Dermis microvascular lymphatic vessel endothelial cell (primary cell): ENCODE data around the gene NHEJ1. TPM values are rescaled to one million over a fixed set of nuclear protein-coding genes. Genes with fewer than 3 reads are reported as not detected.

ENCODE experiments used
- DNase-seq, 2 donors: peaks; one replicate each; pipeline versions ENCODE4 v3.0.0 to v3.0.0-alpha.2; 2010; ENCODE audit warnings: low read depth in 2 of 2
- total RNA-seq: library from RNA; depleted of rRNA; stranded (reverse); fragments of >200 nt; gene quantifications from 2 replicates; pipeline ENCODE4 v1.2.1, GENCODE V29; 2014

NHEJ1 gene
- total RNA-seq, 1 donor from 2014 or later, result 13.7 TPM

DNA sequence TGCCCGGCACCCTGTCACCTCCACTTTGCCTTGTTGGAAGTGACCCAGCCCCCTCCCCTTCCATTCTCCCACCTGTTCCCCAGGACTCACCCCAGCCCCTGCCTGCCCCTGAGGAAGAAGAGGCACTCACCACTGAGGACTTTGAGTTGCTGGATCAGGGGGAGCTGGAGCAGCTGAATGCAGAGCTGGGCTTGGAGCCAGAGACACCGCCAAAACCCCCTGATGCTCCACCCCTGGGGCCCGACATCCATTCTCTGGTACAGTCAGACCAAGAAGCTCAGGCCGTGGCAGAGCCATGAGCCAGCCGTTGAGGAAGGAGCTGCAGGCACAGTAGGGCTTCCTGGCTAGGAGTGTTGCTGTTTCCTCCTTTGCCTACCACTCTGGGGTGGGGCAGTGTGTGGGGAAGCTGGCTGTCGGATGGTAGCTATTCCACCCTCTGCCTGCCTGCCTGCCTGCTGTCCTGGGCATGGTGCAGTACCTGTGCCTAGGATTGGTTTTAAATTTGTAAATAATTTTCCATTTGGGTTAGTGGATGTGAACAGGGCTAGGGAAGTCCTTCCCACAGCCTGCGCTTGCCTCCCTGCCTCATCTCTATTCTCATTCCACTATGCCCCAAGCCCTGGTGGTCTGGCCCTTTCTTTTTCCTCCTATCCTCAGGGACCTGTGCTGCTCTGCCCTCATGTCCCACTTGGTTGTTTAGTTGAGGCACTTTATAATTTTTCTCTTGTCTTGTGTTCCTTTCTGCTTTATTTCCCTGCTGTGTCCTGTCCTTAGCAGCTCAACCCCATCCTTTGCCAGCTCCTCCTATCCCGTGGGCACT lies 21.9 kb upstream of the NHEJ1 start:
- DNase-seq, result no peak

DNA sequence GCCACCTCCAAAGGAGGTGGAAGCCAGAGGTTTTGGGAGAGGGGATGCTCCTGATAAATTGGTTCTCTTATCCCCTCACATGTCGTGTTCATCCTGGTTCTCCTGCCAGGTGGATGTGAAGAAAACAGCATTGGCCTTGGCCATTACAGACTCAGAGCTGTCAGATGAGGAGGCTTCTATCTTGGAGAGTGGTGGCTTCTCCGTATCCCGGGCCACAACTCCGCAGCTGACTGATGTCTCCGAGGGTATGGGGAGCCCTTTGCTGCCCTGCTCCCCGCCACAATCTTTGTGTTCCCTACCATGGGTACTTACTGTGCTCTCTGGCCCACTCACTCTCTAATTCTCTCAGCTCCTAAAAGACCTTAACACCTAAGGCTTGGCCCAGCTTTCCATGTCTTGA lies 20.9 kb upstream of the NHEJ1 start:
- no peak for DNase-seq

- DNase-seq, result no peak
Measured at GRCh38 chr2:219180961-219181360, 20.3 kb upstream of the NHEJ1 start.

GRCh38 chr2:219179601-219180465 lies 19.2 kb upstream of the NHEJ1 start:
- DNase-seq, result no peak

- peak in 1 of 2 donors; percentile 45 for DNase-seq
Measured at GRCh38 chr2:219178377-219179175, 18.0 kb upstream of the NHEJ1 start.

GRCh38 chr2:219177552-219178376 lies 17.1 kb upstream of the NHEJ1 start, which contains the start of gene RETREG2:
RETREG2 (plus strand) TSS chr2:219178275; CDS start chr2:219178353, 78 bp downstream.
- peak; percentile 73 to 95 for DNase-seq

DNA sequence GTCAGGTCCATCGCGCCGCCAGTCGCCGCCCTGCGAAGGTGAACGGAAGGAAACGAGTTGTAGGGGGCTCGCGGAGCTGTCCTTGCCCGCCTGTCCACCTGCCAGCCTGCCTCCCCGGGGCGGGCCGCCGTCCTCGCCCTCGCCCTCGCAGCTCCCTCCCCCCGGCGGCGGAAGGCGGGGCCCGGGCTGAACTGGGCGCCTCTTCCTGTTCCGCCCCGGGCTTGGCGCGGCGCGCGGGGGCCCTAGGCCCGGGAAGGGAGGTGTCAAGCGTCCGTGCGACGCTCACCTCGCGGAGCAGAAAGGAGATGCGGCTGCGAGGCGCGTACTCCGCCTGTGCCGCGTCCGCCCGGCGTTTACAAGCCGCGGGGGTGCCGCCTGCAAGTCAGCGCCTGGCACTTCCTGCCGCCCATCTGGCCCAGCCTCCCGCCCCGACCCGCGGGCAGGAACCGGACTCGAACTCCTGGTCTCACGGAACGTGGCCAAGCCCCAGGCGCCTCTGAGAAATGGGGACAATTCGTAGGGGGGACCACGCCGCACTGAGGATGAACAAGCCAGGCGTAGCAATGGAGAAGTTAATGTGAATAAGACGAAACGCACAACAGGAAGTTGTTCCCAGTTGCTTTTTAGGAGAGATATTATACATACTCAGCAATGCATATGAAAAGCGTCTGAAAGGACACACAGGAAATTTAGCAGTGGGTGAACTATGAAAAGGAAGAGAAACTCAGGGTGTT lies 16.4 kb upstream of the NHEJ1 start, which contains the start of gene CNPPD1:
TSS of gene CNPPD1 (minus strand) at position 108 of the 734 bp plus-strand sequence. CDS start at position 11, 97 bp downstream.
- DNase-seq, result peak; percentile 45 to 88

- DNase-seq, result no peak
Measured at GRCh38 chr2:219175928-219176817, 15.6 kb upstream of the NHEJ1 start.

GRCh38 chr2:219175486-219175885 lies 14.9 kb upstream of the NHEJ1 start:
- DNase-seq, result no peak

- no peak for DNase-seq
Measured at GRCh38 chr2:219174801-219175200, 14.2 kb upstream of the NHEJ1 start.

- DNase-seq, result no peak
Measured at GRCh38 chr2:219174146-219174545, 13.5 kb upstream of the NHEJ1 start.

DNA sequence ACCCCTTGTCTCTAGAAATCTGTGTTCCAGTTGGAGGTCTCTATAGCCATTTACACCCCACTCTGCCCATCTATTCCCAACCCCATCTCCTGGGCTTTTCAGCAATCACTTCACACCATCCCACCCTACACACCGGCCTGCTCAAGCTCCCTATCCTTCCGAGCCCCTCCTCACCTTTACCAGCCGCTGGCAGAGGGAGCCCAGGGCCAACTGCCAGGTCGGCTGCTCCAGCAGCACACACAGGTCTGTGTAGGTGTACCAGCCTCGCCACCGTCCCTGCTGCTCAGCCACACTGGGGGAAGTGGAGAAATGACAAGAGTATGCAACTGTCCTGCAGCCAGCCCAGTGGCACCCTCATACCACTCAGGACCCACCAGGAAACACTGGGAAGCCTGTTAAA lies 12.6 kb upstream of the NHEJ1 start:
- DNase-seq, result no peak

GRCh38 chr2:219172231-219173154 lies 11.9 kb upstream of the NHEJ1 start:
- DNase-seq, result no peak

DNA sequence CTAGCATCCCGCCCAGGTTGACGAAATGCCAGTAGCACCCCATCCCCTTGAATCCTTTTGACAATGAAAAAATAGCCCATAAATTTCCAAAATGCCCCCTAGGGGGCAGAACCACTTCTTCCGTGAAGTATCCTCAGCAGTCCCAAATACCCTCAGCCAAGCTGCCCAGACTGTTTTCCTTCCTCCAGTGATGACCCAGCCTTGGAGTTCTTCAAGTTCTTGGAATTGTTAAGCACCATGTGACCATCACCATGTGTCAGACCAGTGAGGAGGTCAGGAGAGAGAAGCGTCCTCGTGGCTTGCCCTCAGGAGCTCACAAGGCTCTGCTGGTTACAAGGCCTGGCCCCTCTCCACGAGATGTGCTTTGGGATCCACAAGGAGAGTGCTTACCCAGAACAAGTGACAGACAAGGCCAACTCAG lies 10.6 kb upstream of the NHEJ1 start:
- peak; percentile 12 to 68 for DNase-seq

DNA sequence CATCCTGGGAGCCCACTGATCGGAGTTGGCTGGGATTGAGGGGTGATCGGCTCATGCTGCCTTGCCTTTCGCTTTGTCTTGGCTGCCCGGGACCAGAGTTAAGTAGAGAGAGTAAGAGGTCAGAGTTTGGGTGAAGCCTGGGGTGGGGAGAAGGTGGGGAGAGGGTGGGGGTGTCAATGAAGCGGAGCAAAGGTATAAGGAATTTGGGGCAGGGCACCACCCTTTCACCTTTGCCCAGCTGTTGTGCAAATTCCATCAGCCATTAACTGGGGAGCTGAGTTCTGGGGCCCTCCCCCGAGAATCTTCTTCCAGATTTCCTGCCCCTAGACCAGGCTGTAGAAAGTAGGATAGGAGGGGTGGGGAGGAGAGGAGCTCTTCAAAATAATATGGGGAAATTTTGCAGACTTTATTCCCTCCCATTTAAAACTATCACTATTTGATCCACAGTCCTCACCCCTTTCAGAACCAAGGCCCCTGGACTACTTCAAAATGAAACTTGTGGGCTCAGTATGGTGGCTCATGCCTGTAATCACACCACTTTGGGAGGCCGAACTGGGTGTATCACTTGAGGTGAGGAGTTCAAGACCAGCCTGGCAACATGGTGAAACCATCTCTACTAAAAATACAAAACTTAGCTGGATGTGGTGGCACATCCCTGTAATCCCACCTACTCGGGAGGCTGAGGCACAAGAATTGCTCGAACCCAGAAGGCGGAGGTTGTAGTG lies 9.5 kb upstream of the NHEJ1 start, which contains the start of gene SLC23A3:
TSS of gene SLC23A3 (minus strand) at position 100 of the 725 bp plus-strand sequence. CDS start at position 55, 45 bp downstream.
- DNase-seq, result no peak

GRCh38 chr2:219168932-219169331 lies 8.3 kb upstream of the NHEJ1 start:
- DNase-seq, result no peak

GRCh38 chr2:219168526-219168925 lies 7.9 kb upstream of the NHEJ1 start:
- DNase-seq, result no peak
